HG02798 (cell line): ENCODE data around the gene GPR158.

ENCODE experiments used
- ATAC-seq: cut with Tn5 transposase; IDR thresholded peaks from one replicate; pipeline ENCODE4 v1.9.1; 2021; ENCODE audit warnings: mild to moderate bottlenecking; ENCODE audit not compliant: unreplicated experiment, poor library complexity

Gene GPR158

DNA sequence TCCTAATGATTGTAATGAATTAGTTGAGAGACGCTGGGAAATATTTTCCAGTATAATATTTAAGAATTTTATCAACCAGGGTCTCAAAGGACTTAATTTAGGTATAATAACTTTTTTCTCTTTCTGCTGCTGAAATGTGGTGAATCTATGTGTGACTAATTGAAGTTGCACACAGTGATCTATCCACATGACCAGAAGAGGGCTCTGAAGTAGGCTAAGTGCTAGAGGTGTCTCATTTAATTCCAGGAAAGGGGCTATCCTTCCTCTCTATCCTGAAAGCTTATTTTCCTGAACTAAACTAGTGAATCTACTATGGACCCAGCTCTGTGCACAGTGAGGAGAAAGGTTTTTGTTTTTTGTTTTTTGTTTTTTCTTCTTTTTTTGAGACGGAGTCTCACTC, 464.8 kb downstream of the GPR158 start:
- no peak for ATAC-seq

DNA sequence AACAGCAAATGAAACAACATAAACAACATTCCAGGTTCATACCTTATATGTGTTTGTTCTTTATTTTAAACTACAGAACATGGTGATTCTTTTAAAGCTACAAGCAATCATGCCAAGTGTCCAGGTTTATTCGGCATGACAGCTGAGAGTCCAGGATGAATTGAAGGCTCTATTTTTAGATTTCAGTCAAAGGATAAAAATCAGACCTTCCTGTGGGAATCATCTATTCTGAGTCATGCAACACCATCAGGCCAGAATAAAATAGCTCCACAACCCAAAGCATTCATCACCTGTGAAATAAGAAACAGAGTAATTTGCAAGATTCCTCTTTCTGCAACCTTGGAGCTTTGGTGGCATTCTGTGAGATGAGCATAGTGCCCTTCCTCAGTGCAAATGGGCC, 466.8 kb downstream of the GPR158 start:
- ATAC-seq, result no peak

- ATAC-seq, result no peak
These were observed 467.9 kb downstream of the GPR158 start for GRCh38 chr10:25642721-25643120.

DNA sequence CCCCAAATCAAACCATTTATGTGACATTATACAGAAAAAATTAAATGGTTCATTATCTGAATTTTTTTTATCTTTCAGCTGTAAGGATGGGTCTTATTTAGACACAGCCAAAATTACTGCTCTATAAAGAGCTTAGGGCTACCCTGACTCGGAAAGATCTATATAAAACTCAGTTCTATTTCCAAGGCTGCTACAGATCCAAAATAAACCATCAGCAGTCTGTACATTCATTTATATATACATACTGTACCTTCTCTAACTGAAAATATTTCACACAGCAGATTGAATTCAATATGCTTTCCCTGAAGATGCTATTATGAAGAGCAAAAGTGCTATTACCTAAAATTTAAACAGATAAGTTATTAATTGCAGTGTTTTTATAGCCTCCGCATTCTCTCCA, 471.6 kb downstream of the GPR158 start:
- no peak for ATAC-seq

GRCh38 chr10:25651534-25651933, 476.7 kb downstream of the GPR158 start:
- ATAC-seq, result no peak
